Stimulated activated CD8-positive, alpha-beta memory T cell treated with anti-CD3 and anti-CD28 coated beads, Interleukin-12 subunit alpha, Interleukin-12 subunit beta, amount 100 ng/mL, for 4 hours (primary cell): ENCODE data around the gene GGA1.

Experiments used
- DNase-seq: peaks from one replicate; pipeline ENCODE4 v3.0.0-alpha.2; 2020; ENCODE audit warnings: low read depth

GGA1 gene

GRCh38 chr22:37608477-37609239 is at the start of gene GGA1:
TSS of gene GGA1 (plus strand) at chr22:37608834. CDS start at chr22:37608861, 27 bp downstream.
- peak; percentile 93 for DNase-seq

GRCh38 chr22:37559521-37559900 is 49.1 kb upstream of the GGA1 start:
- DNase-seq, result no peak

- no peak for DNase-seq
These were observed 48.6 kb upstream of the GGA1 start, which contains the start of gene CDC42EP1 for GRCh38 chr22:37559901-37560607. TSS of gene CDC42EP1 (plus strand) at chr22:37560480. CDS start at chr22:37566350, 5,870 bp downstream.

GRCh38 chr22:37560608-37561211 is 47.9 kb upstream of the GGA1 start:
- no peak for DNase-seq

- DNase-seq, result peak; percentile 63
These were observed 47.2 kb upstream of the GGA1 start for GRCh38 chr22:37561212-37562048.

GRCh38 chr22:37562049-37562875 is 46.4 kb upstream of the GGA1 start:
- DNase-seq, result no peak

GRCh38 chr22:37563153-37564081 is 45.2 kb upstream of the GGA1 start:
- no peak for DNase-seq

GRCh38 chr22:37564111-37564711 is 44.4 kb upstream of the GGA1 start:
- DNase-seq, result no peak

- DNase-seq, result no peak
These were observed 42.8 kb upstream of the GGA1 start for GRCh38 chr22:37565830-37566229.

GRCh38 chr22:37566329-37566837 is 42.3 kb upstream of the GGA1 start:
- DNase-seq, result peak; percentile 32

GRCh38 chr22:37566903-37567798 is 41.5 kb upstream of the GGA1 start:
- peak; percentile 78 for DNase-seq

- no peak for DNase-seq
These were observed 40.6 kb upstream of the GGA1 start for GRCh38 chr22:37568012-37568411.

GRCh38 chr22:37568448-37569008 is 40.1 kb upstream of the GGA1 start:
- no peak for DNase-seq

GRCh38 chr22:37569009-37569920 is 39.4 kb upstream of the GGA1 start:
- DNase-seq, result no peak

GRCh38 chr22:37569921-37570660 is 38.5 kb upstream of the GGA1 start:
- no peak for DNase-seq

- DNase-seq, result no peak
These were observed 38.0 kb upstream of the GGA1 start for GRCh38 chr22:37570661-37570976.
